Coronary artery (tissue), 2 donors: ENCODE measurements around the gene ATIC.
"Not testable (repeated sequence)": the region's sequence is repeated elsewhere in the genome, so short reads cannot be mapped to it uniquely, and the experiment has no call there.

Experiments
- DNase-seq: peaks from one replicate; pipeline ENCODE4 v3.0.0-alpha.2; 2017; ENCODE audit warnings: low spot score
- H3K27ac ChIP-seq, 2 donors: fragments of 200-600 bp; sonication (generic); one replicate each; pipeline ENCODE4 v1.5.1; 2016 to 2019
- H3K4me3 ChIP-seq: fragments of 200-600 bp; sonication (generic); 2 replicates; pipeline ENCODE4 v1.5.1; 2016; ENCODE audit warnings: mild to moderate bottlenecking, moderate library complexity
- TF ChIP-seq, protein P1 (sequence below): fragments of 200-600 bp; sonication (generic); IDR thresholded peaks from one replicate; pipeline ENCODE4 v1.5.1; 2019; ENCODE audit warnings: antibody characterized with exemption

ATIC gene

DNA sequence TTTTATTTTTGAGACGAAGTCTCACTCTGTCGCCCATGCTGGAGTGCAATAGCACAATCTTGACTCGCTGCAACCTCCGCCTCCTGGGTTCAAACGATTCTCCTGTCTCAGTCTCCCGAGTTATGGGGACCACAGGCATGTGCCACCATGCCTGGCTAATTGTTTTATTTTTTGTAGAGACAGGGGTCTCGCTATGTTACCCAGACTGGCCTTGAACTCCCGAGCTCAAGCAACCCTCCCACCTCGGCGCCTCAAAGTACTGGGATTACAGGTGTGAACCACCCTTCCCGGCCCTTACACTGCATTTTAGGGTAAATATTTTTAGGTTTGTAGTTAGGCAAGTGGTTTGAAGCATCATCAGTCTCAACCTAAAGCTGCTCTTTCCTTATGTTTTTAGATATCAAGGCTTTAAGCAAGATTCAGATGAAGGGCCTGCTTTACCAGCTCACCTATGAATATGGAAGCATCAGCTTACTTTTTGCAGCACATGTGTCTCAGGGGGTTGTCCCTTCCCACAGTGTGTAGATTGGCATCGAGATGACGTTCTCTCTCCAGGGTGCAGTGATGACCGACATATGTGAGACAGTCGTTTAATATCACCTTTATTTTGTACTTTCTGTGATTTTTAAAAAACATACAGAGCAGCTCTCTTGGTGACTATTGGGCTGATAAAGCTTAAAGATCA, 47.2 kb downstream of the ATIC start:
- TF ChIP-seq, protein P1, sequence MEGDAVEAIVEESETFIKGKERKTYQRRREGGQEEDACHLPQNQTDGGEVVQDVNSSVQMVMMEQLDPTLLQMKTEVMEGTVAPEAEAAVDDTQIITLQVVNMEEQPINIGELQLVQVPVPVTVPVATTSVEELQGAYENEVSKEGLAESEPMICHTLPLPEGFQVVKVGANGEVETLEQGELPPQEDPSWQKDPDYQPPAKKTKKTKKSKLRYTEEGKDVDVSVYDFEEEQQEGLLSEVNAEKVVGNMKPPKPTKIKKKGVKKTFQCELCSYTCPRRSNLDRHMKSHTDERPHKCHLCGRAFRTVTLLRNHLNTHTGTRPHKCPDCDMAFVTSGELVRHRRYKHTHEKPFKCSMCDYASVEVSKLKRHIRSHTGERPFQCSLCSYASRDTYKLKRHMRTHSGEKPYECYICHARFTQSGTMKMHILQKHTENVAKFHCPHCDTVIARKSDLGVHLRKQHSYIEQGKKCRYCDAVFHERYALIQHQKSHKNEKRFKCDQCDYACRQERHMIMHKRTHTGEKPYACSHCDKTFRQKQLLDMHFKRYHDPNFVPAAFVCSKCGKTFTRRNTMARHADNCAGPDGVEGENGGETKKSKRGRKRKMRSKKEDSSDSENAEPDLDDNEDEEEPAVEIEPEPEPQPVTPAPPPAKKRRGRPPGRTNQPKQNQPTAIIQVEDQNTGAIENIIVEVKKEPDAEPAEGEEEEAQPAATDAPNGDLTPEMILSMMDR = no peak
- DNase-seq = no peak
- H3K27ac ChIP-seq = no peak overlapping the region
- H3K4me3 ChIP-seq = no peak overlapping the region

DNA sequence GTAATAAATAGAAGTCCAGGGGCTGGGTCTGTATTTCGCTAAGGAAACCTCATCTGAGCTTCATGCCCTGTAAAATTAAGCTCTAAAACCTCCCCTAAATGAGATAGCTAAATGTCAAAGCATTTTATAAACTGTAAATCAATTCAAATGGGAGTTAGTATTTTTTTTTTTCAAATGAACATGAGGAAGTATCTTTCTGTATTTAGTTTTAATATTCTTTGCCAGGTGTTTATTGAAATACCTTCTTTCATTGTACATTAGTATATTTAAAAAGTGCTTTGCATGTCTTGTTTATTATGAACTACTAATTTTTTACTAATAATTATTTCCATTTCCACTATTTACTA, 47.7 kb downstream of the ATIC start:
- DNase-seq = no peak
- TF ChIP-seq, protein P1 = no peak
- H3K4me3 ChIP-seq = no peak overlapping the region
- no peak overlapping the region for H3K27ac ChIP-seq

- not testable (repeated sequence) for H3K4me3 ChIP-seq, H3K27ac ChIP-seq, DNase-seq
Observed at GRCh38 chr2:215360059-215360458, 48.2 kb downstream of the ATIC start.

- DNase-seq = no peak
- TF ChIP-seq, protein P1 = no peak
- Histone ChIP-seq H3K27ac (no peak overlapping the region), H3K4me3 (no peak overlapping the region)
Observed at GRCh38 chr2:215360596-215360995, 48.7 kb downstream of the ATIC start.

DNA sequence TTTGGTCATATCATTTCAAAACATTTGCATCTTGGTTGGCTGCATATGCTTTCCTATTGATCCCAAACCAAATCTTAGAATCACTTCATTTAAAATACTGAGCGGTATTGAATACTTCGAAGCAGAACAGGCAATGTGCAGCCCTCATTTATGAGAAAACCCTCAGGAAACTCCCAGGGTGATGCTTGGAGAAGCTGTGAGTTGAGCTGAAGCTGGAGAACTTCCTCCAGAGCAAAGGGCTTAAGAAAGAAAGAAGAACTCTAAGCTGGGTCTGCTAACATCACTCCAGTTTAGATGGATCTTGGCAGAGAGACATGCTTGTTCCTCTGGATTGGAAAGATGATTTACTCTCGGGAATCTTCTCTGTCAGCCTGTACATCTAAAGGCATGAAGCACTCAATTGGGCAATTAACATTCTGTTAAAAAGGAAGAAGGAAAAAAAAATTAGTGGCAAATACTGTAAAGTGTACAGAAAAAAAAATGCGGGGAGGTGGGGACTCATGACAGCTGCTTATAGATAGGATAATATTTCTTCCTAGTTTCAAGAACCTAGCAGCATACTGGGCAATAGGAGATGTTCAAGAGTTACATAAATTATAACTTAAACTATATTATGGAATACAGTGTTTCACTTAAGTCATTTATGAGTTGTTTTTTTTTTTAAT, 49.5 kb downstream of the ATIC start:
- no peak for DNase-seq
- Histone ChIP-seq H3K27ac (no peak overlapping the region), H3K4me3 (no peak overlapping the region)
- TF ChIP-seq, protein P1 = no peak

- TF ChIP-seq, protein P1 = no peak
- Histone ChIP-seq H3K4me3 (no peak overlapping the region), H3K27ac (no peak overlapping the region)
- no peak for DNase-seq
Observed at GRCh38 chr2:215361876-215362561, 50.2 kb downstream of the ATIC start.

GRCh38 chr2:215362562-215362904, 50.7 kb downstream of the ATIC start:
- TF ChIP-seq, protein P1 = no peak
- no peak overlapping the region for H3K4me3 ChIP-seq
- H3K27ac ChIP-seq = no peak overlapping the region
- no peak for DNase-seq
